Central memory CD8-positive, alpha-beta T cell (primary cell): ENCODE measurements around the gene ZNF138.
"Not testable (repeated sequence)": the region's sequence is repeated elsewhere in the genome, so short reads cannot be mapped to it uniquely, and the experiment has no call there.

Source experiments
- ATAC-seq: fragments of 150-1000 bp; cut with Tn5 transposase; replicated peaks from 2 replicates; pipeline ENCODE4 v1.10.0; 2022; ENCODE audit warnings: mild to moderate bottlenecking, moderate FRiP score, moderate number of reproducible peaks; ENCODE audit not compliant: poor library complexity, severe bottlenecking; ENCODE audit errors: extremely low read depth
- DNase-seq, 2 donors: peaks; one replicate each; pipeline ENCODE4 v3.0.0; 2021; ENCODE audit warnings: low spot score in 2 of 2
- H3K27ac Mint-ChIP-seq: one replicate; pipeline ENCODE4 v1.8.0; 2022; ENCODE audit warnings: low read depth, mild to moderate bottlenecking, moderate library complexity, mixed read lengths
- H3K27me3 Mint-ChIP-seq: one replicate; pipeline ENCODE4 v1.8.0; 2022; ENCODE audit warnings: mixed read lengths
- H3K36me3 Mint-ChIP-seq: one replicate; pipeline ENCODE4 v1.8.0; 2022; ENCODE audit warnings: mild to moderate bottlenecking, moderate library complexity, mixed read lengths; ENCODE audit not compliant: insufficient read depth
- H3K4me1 Mint-ChIP-seq: one replicate; pipeline ENCODE4 v1.8.0; 2022; ENCODE audit warnings: mixed read lengths
- H3K4me3 Mint-ChIP-seq: one replicate; pipeline ENCODE4 v1.8.0; 2022; ENCODE audit warnings: mild to moderate bottlenecking, moderate library complexity, mixed read lengths
- H3K9me3 Mint-ChIP-seq: one replicate; pipeline ENCODE4 v1.8.0; 2022; ENCODE audit warnings: mixed read lengths

Gene ZNF138

DNA sequence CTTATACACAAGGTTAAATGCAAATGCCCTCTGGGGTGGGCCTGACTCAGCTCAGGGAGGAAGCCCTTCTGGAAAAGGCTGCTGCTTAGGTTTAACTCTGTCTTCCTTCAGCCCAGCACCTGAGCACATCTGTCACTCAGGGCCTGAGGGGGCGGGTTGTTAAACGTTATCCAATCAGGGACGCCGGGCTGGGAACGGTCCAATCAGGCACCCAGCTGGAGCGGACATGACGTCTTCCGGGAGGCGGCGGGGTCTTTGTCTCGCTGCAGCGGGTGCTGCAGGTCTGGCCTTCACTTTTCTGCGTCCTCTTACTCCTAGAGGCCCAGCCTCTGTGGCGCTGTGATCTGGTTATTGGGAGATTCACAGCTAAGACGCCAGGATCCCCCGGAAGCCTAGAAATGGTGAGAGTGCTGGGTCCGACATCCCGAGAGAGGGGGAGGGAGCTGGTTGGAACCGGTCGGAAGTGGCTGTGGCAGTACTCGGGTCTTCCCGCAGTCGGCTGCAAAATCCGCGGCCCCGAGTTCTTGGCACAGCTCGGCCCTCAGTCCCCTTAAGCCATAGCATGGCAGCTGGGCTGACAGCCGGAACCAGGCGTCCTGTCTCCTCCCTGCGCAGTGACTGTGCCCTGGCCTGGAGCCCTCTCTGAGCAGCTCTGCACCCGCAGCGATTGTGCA, at the start of gene ZNF138:
ZNF138 (plus strand) TSS at position 258 of the 674 bp plus-strand sequence; CDS start at position 399, 141 bp downstream.
- Mint-ChIP-seq H3K9me3 (no peaks in the 10 kb centered on the region), H3K4me1 (peaks cover 16% of the 10 kb centered on the region), H3K27ac (peak within 1 kb of the TSS; percentile 98), H3K4me3 (peak within 1 kb of the TSS; percentile 98), H3K27me3 (no peaks in the 10 kb centered on the region), H3K36me3 (peaks cover 19% of the 10 kb centered on the region)
- ATAC-seq, result peak; percentile 99
- DNase-seq, result peak; percentile 87 to 89

DNA sequence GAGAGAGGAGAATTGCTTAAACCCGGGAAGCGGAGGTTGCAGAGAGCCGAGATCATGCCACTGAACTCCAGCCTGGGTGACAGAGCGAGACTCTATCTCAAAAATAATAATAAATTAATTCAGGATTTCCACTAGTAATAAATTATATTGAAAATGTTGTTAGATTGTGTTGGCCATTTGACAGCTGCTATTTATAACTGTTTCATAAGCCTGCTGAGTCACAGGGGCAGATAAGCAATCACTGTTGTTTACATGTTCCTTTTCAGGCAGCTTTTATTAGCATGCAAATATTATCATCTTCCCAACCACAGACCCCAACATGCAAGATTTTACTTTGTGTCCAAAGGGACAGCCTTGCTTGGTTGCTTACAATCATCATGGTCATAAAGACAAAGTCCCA, 49.5 kb upstream of the ZNF138 start:
- no peak for ATAC-seq
- Mint-ChIP-seq H3K9me3 (peaks cover 5% of the 10 kb centered on the region), H3K27ac (no peak overlapping the region), H3K4me3 (no peak overlapping the region), H3K36me3 (no peaks in the 10 kb centered on the region), H3K4me1 (no peaks in the 10 kb centered on the region), H3K27me3 (no peaks in the 10 kb centered on the region)
- DNase-seq, result no peak

DNA sequence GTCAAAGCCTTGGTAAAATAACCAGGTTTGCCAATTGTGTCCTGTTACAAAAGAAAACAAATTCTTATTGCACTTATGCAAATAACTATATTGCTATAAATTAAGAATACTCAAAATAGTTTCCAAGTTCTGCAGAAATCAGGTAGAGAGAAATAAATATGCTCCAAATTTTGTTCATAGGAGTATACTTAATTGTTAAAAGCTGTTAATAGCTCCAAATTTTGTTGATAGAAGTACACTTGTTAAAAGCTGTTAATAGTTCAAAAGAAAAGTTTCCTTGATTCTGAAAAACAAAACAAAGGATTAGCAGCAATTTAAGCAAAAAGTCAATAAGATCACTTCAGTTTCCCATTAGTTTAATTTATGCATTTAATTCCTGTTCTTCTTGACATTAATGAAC, 46.4 kb upstream of the ZNF138 start:
- DNase-seq (no peak), ATAC-seq (no peak)
- no peaks in the 10 kb centered on the region for H3K27me3 Mint-ChIP-seq
- H3K36me3 Mint-ChIP-seq, result no peaks in the 10 kb centered on the region
- peaks cover 5% of the 10 kb centered on the region for H3K9me3 Mint-ChIP-seq
- no peak overlapping the region for H3K27ac Mint-ChIP-seq
- H3K4me3 Mint-ChIP-seq, result no peak overlapping the region
- H3K4me1 Mint-ChIP-seq, result no peaks in the 10 kb centered on the region

DNA sequence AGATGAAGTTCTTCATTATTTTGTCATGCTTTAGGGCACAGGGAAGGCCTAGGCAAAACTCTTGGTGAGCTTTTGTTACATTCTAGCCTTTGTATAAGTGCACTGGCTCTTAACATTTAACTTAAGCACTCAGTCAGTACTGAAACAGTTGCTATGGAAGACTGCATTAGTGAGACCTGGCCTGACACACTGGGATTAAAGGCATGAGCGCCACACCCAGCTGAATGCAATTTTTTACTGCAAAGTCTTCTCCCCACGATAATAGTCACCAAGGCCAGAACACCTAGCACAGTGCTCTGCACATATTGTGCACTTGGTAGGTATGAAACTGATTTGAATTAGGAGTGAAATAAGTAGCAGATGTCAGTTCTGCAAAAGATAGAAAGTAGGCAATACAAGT, 41.2 kb upstream of the ZNF138 start:
- Mint-ChIP-seq H3K9me3 (no peaks in the 10 kb centered on the region), H3K27ac (no peak overlapping the region), H3K4me1 (no peaks in the 10 kb centered on the region), H3K4me3 (no peak overlapping the region), H3K36me3 (no peaks in the 10 kb centered on the region), H3K27me3 (no peaks in the 10 kb centered on the region)
- ATAC-seq (no peak), DNase-seq (no peak)

DNA sequence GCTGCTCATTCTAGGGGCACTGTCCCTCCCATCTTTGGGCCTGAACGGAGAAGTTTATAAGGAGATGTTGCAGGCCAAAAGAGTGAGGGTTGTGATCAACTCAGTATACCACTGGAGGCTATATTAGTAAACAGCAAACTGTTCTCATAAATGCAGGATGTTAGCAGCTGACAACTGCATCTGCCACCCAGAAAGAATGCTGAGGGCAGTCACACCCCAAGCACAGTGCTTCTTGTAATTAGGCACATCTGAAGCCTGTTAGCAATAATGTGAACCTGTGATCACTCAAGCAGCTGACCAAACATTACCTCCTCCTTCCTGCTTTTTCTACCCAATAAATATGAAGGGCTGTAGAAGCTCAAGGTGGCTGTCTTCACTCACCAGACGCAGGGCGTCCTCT, 38.4 kb upstream of the ZNF138 start:
- H3K4me1 Mint-ChIP-seq, result no peaks in the 10 kb centered on the region
- no peaks in the 10 kb centered on the region for H3K9me3 Mint-ChIP-seq
- H3K36me3 Mint-ChIP-seq, result no peaks in the 10 kb centered on the region
- H3K27me3 Mint-ChIP-seq, result no peaks in the 10 kb centered on the region
- no peak for DNase-seq
- no peak for ATAC-seq
- no peak overlapping the region for H3K27ac Mint-ChIP-seq
- no peak overlapping the region for H3K4me3 Mint-ChIP-seq

DNA sequence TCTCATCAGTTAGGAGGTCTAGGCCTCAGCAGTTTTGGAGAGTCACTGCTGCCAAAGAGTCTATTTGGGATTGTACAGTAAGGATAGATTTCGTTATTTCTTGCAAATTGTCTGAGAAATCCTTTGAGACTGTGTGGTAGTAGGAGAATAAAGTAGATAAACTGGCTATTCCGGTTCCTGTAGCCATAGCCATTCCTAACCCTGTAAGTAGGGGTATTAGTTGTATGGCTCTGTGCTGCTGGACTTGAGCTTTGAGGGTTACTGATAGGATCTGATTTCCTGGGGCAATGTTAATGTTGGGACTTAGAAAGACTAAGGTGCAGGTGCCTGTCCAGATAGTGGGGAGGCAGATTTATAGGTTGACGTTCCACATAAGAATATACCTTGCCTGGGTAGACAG, 36.1 kb upstream of the ZNF138 start:
- no peaks in the 10 kb centered on the region for H3K36me3 Mint-ChIP-seq
- no peaks in the 10 kb centered on the region for H3K4me1 Mint-ChIP-seq
- no peak overlapping the region for H3K4me3 Mint-ChIP-seq
- no peaks in the 10 kb centered on the region for H3K27me3 Mint-ChIP-seq
- ATAC-seq, result no peak
- no peak for DNase-seq
- no peak overlapping the region for H3K27ac Mint-ChIP-seq
- H3K9me3 Mint-ChIP-seq, result no peaks in the 10 kb centered on the region

DNA sequence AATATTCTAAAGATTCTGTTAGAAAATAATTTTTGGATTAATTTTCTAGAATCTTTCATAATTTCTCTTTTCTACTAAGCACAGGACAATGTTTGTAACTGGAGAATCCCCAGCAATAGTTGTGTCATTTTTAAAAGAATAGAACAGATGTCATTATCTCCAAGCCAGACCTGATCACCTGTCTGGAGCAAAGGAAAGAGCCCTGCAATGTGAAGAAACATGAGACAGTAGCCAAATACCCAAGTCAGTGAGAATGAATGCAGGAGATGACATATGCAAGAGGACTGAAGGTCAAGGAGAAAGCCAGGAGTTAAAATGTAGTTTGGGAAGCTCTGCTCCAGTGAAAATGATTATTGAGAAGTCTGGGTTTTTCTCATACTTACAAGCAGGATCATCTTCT, 25.4 kb upstream of the ZNF138 start:
- H3K4me3 Mint-ChIP-seq, result no peak overlapping the region
- ATAC-seq, result no peak

DNA sequence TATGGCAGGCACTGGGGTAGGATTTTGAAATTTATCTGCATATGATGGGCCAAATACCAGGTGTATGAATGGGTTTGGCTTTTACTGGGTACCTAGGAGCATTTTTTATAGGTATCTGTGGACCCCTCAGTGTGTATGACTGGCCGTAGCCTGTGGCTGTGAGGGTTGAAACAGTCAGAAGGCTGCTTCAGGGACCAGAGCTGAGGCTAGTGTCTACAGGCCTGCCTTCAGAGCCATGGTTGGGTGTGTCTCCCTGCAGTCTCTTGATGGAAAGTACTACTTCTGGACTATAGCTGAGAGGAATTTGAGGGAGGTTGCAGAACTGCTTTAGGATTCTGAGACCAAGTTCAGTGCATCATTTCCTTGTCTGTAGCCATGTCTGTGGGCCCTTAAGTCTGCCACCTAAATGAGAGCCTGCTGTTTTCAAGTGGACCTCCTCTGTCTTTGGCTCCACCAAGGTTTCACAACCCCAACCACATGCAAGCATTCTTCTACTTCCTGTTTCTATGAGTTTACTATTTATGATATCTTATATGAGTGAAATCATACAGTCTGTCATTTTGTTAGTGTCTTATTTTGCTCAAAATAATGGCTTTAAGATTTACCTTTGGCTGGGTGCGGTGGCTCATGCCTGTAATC, 19.9 kb upstream of the ZNF138 start:
- peak overlapping the region; percentile 41 for H3K27ac Mint-ChIP-seq
- H3K4me1 Mint-ChIP-seq, result peaks cover 11% of the 10 kb centered on the region
- DNase-seq (no peak), ATAC-seq (peak; percentile 68)
- H3K36me3 Mint-ChIP-seq, result no peaks in the 10 kb centered on the region
- H3K4me3 Mint-ChIP-seq, result no peak overlapping the region
- H3K9me3 Mint-ChIP-seq, result peaks cover 4% of the 10 kb centered on the region
- no peaks in the 10 kb centered on the region for H3K27me3 Mint-ChIP-seq

More for the DNA sequence above, 25.4 kb upstream of the ZNF138 start:
- Mint-ChIP-seq H3K4me1 (peaks cover 1% of the 10 kb centered on the region), H3K36me3 (no peaks in the 10 kb centered on the region), H3K27me3 (no peaks in the 10 kb centered on the region), H3K27ac (no peak overlapping the region), H3K9me3 (no peaks in the 10 kb centered on the region)
- DNase-seq, result no peak

DNA sequence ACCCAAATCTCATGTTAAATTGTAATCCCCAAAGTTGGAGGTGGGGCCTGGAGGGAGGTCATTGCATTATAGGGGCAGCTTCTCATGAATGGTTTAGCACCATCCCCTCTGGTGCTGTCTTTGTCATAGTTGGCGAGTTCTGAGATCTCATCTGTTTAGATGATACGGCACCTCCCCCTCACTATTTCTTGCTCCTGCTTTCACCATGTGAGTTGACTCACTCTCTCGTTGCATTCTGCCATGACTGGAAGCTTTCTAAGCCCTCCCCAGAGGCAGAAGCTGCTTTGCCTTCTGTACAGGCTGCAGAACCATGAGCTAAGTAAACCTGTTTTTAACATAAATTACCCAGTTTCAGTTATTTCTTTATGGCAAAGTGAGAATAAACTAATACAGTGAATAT, 18.9 kb upstream of the ZNF138 start:
- Mint-ChIP-seq H3K4me3 (no peak overlapping the region), H3K27ac (no peak overlapping the region), H3K4me1 (peaks cover 11% of the 10 kb centered on the region), H3K9me3 (peaks cover 4% of the 10 kb centered on the region), H3K36me3 (no peaks in the 10 kb centered on the region), H3K27me3 (no peaks in the 10 kb centered on the region)
- ATAC-seq (no peak), DNase-seq (no peak)

DNA sequence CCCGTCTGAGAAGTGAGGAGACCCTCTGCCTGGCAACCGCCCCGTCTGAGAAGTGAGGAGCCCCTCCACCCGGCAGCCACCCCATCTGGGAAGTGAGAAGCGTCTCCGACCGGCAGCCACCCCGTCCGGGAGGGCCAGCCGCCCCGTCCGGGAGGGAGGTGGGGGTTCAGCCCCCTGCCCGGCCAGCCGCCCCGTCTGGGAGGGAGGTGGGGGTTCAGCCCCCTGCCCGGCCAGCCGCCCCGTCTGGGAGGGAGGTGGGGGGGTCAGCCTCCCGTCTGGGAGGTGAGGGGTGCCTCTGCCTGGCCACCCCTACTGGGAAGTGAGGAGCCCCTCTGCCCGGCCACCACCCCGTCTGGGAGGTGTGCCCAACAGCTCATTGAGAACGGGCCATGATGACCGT, 9.4 kb upstream of the ZNF138 start:
- not testable (repeated sequence) for ATAC-seq, H3K27ac Mint-ChIP-seq, H3K36me3 Mint-ChIP-seq, H3K4me3 Mint-ChIP-seq, H3K4me1 Mint-ChIP-seq, DNase-seq, H3K9me3 Mint-ChIP-seq
- peaks cover 12% of the 10 kb centered on the region for H3K27me3 Mint-ChIP-seq

DNA sequence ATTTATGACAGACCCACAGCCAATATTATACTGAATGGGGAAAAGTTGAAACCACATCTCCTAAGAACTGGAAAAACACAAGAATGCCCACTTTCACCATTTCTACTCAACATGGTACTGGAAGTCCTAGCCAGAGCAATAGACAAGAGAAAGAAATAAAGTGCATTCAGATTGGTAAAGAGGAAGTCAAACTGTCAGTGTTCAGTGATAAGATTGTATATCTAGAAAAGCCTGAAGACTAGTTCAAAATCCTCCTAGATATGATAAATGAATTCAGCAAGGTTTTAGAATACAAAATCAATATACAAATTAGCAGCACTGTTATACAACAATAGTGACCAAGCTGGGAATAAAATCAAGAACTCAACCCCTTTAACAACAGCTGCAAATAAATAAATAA, 6.9 kb upstream of the ZNF138 start:
- Mint-ChIP-seq H3K4me3 (no peak overlapping the region), H3K4me1 (no peaks in the 10 kb centered on the region), H3K9me3 (no peaks in the 10 kb centered on the region), H3K27ac (no peak overlapping the region), H3K36me3 (no peaks in the 10 kb centered on the region), H3K27me3 (peaks cover 12% of the 10 kb centered on the region)
- no peak for DNase-seq
- no peak for ATAC-seq

DNA sequence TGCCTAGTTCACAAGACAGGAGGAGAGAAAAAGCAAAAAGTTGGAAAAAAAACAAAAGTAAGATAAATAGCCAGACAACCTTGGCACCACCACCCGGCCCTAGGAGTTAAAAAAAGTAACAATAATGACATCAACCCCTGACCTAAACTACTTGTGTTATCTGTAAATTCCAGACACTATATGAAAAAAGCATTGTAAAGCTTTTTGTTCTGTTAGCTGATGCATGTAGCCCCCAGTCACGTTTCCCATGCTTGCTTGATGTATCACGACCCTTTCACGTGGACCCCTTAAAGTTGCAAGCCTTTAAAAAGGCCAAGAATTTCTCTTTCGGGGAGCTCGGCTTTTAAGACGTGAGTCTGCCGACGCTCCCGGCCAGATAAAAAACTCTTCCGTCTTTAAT, 5.0 kb upstream of the ZNF138 start:
- not testable (repeated sequence) for H3K9me3 Mint-ChIP-seq, H3K36me3 Mint-ChIP-seq, ATAC-seq, H3K4me1 Mint-ChIP-seq, DNase-seq, H3K4me3 Mint-ChIP-seq
- H3K27ac Mint-ChIP-seq, result peak overlapping the region; percentile 26
- peaks cover 12% of the 10 kb centered on the region for H3K27me3 Mint-ChIP-seq

DNA sequence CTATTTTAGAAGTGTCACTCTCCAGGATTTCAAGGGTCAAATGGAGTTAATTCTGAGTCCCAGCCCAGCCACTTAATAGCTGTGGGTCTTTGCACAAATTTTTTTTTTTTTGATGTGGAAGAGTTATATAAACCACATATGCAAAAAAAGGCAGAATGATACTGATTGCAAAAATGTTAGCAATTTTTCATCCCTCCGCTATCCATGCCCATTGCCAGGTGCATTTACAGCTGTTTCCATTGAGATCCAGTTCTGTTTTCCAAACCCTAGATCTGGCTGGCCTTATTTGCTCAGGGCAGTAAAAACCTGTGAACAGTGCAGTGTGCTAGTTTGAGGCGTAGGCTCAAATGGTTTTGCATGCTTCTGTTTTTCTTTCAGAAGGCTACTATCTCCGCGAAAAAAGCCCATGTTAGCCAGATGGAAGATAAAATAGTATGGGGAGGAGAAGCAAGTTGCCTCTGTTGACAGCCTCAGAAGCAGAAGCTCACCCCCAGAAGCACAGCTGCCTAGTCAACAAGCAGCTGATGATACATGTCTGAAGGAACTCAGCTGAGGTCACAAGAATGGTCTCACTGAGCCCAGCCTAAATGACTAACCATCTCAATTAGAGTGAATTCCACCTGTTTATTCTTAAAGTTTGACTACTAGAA, 997 bp upstream of the ZNF138 start:
- no peaks in the 10 kb centered on the region for H3K27me3 Mint-ChIP-seq
- H3K4me1 Mint-ChIP-seq, result peaks cover 16% of the 10 kb centered on the region
- no peak for ATAC-seq
- no peak for DNase-seq
- H3K4me3 Mint-ChIP-seq, result peak overlapping the region; percentile 98
- H3K36me3 Mint-ChIP-seq, result peaks cover 15% of the 10 kb centered on the region
- H3K27ac Mint-ChIP-seq, result no peak overlapping the region
- no peaks in the 10 kb centered on the region for H3K9me3 Mint-ChIP-seq
